A673 (cell line): ENCODE results near the gene ZNHIT3.

Experiments
- EZH2 ChIP-seq: fragments of 200-600 bp; sonication (generic); IDR thresholded peaks from 2 replicates; pipeline ENCODE4 v1.6.1; 2017; ENCODE audit warnings: borderline replicate concordance, low read depth, mild to moderate bottlenecking, mixed read lengths, antibody characterized with exemption, low read length; ENCODE audit not compliant: poor library complexity, severe bottlenecking
- TF ChIP-seq, protein P1 (sequence below): fragments of 300-800, 200-600 bp; sonication (generic); conservative IDR thresholded peaks from 2 replicates; pipeline ENCODE4 v1.5.1; 2017; ENCODE audit warnings: low read depth, mild to moderate bottlenecking, antibody characterized with exemption, low read length, moderate library complexity, mixed read lengths

DNA sequence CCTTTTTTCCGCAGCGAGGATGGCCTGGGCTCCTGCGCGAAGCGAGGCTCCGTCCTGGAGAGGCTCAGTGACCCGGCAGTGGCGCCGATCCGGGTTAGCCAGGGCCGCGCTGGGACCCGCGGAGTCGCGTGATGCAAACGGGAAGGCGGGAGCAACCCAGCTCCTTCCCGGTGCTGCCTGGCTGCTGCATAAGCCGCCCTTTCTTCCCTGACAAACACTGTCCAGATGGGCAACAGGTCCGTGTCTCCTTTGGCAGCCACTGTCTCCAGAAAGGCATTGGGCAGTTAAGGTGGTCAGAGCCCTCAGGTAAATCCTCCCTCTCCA, 21.8 kb upstream of the ZNHIT3 start:
- TF ChIP-seq, protein P1, sequence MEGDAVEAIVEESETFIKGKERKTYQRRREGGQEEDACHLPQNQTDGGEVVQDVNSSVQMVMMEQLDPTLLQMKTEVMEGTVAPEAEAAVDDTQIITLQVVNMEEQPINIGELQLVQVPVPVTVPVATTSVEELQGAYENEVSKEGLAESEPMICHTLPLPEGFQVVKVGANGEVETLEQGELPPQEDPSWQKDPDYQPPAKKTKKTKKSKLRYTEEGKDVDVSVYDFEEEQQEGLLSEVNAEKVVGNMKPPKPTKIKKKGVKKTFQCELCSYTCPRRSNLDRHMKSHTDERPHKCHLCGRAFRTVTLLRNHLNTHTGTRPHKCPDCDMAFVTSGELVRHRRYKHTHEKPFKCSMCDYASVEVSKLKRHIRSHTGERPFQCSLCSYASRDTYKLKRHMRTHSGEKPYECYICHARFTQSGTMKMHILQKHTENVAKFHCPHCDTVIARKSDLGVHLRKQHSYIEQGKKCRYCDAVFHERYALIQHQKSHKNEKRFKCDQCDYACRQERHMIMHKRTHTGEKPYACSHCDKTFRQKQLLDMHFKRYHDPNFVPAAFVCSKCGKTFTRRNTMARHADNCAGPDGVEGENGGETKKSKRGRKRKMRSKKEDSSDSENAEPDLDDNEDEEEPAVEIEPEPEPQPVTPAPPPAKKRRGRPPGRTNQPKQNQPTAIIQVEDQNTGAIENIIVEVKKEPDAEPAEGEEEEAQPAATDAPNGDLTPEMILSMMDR = no peak
- no peak for TF ChIP-seq EZH2
